GM13976 (cell line): Measurements from ENCODE around the gene CDRT15L2.
"Not testable (repeated sequence)": the region's sequence is repeated elsewhere in the genome, so short reads cannot be mapped to it uniquely, and the experiment has no call there.

Experiments used
- DNase-seq: peaks from one replicate; pipeline ENCODE4 v3.0.0; 2012; ENCODE audit warnings: low spot score
- in situ Hi-C: fragments of 300-500 bp; cut with MboI; formaldehyde crosslinking; loops from one replicate; pipeline ENCODE4 v1.12.0; 2022; ENCODE audit warnings: low sequenced_read_pairs, mixed read lengths, inconsistent platforms; ENCODE audit not compliant: unreplicated experiment

Gene CDRT15L2

DNA sequence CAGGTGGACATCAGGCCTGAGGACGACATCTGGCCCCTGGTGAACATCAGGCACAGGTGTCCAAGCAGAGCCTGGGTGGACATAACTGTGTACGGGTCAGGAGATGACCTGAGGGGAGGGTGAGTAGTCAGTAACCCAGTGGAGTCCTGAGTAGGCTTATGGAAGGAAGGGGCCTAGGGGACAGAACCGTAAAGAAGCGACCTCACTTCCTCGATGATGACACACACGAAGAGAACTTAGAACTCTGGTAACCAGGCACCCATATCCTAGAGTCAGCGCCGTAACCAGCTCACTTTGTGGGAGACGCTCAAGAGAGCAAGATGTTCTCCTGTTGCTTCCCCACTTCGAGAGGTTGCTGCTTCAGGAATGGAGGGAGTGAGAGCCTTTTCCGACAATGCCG is at the start of gene CDRT15L2:
Gene CDRT15L2, plus strand, starts transcription at position 301 of the 400 bp plus-strand sequence. Its CDS starts 20 bp downstream, at position 321.
- DNase-seq, in situ Hi-C loops: not testable (repeated sequence)

DNA sequence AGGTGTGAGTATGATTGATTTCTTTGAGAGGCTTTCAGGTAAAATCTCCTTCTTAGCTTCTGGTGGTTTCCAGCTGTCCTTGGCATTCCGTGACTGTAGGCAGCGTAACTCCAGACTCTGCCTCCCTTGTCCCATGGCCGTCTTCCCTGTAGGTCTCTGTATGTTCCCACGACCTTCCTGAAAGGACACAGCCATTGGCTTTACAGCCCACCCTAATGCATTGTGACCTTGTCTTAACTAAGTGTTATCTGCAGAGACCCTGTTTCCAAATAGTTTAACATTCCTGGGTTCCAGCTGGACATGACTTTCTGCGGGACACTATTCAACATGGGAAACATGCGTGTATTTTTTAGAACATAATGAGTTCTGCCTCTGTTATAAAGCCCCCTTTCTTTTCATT is 49.4 kb upstream of the CDRT15L2 start:
- DNase-seq, in situ Hi-C loops: not testable (repeated sequence)

DNA sequence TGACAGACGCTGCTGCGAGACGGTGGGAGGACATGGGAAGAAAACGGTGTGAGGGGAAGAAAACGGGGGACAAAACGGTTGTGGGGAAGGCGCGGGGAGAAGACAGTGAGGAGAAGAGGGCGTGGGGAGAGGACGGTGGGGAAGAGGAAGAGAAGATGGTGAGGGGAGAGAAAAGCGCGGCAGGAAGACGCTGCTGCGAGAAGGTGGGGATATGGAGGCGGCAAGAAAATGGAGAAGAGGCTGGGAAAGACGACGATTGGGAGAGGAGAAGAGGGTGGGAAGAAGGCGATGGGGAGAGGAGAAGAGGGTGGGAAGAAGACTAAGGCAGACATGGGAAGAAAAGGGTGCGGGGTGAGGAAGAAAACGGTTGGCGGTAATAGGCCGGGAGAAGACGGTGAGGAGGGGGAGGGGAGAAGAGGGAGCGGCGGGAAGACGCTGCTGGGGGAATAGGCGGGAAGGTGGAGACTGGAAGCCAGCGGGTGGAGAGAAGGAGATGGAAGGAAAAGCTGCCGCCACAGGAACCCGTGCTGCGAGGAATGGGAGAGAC is 46.9 kb upstream of the CDRT15L2 start:
- in situ Hi-C loops, DNase-seq: not testable (repeated sequence)

DNA sequence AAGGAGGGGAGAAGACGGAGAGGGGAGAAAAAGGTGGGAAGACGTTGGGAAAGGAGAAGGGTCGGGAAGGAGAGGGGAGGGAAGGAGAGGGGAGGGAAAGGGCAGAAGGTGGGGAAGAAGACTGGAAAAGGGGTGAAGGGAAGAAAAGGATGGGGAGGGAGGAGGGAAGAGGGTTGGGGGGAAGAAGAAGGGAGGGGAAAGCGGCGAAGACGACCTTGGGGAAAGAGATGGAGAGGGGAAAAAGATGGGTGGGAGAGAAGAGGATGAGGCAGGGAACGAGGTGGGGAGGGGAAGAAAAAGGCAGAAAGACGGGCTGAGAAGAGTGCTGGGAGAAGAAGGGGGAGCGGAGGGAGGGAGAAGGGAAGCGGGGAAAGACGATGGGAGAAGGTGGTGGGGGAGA is 46.3 kb upstream of the CDRT15L2 start:
- DNase-seq, in situ Hi-C loops: not testable (repeated sequence)

- DNase-seq, in situ Hi-C loops: not testable (repeated sequence)
These were observed 44.6 kb upstream of the CDRT15L2 start for GRCh38 chr17:20534711-20535550.

DNA sequence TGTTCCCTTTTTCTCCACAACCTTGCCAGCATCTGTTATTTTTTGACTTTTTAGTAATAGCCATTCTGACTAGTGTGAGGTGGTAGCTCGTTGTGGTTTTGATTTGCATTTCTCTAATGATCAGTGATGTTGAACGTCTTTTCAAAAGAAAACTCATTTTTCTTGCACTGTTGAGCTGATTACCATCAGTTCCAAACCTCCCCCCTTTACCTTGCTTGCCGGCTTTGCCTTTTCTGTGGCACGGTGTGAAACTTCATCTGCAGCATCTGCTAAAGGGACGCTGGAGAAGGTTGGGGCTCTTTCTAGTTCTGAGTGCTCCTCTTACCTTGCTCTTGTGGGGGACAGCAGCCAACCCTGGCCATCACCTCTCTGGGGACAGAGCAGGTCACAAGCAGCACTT is 39.1 kb upstream of the CDRT15L2 start:
- DNase-seq, in situ Hi-C loops: not testable (repeated sequence)

DNA sequence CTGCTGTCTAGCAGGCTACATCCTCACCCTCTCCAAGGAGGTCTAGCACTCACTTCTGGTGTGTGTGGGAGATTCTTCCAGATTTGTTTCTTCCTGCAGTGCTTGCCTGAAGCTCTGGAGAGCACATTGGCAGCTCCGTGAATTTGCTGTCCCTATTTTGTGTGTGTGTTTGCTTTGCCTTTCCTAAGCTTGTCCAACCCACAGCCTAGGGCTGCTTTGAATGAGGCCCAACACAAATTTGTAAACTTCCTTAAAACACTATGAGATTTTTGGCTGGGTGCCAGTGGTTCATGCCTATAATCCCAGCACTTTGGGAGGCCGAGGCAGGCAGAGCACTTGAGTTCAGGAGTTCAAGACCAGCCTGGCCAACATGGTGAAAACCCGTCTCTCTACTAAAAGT is 38.7 kb upstream of the CDRT15L2 start:
- in situ Hi-C loops, DNase-seq: not testable (repeated sequence)

GRCh38 chr17:20541853-20542546 is 37.5 kb upstream of the CDRT15L2 start:
- in situ Hi-C loops, DNase-seq: not testable (repeated sequence)

- not testable (repeated sequence) for DNase-seq
These were observed 31.6 kb upstream of the CDRT15L2 start for GRCh38 chr17:20547923-20548322.

DNA sequence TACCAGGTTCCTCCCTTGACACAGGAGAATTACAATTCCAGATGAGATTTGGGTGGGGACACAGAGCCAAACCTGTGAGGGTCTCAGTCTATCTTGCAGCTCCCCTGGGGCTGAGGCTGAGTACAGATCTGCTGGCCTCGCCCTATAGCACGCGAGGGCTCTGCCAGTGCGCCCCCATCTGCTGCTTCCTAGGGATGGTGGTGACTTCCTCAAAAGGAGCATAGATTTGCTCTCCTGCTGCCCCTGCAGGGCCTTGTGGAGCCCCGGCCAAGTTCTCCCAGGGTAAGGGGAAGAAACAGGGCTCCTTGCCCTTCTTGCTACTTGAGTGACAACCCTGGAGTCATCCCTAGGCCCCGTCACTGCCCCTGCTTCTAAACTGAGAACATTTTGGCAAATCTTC is 26.6 kb upstream of the CDRT15L2 start:
- DNase-seq, in situ Hi-C loops: not testable (repeated sequence)

More at GRCh38 chr17:20547923-20548322, 31.6 kb upstream of the CDRT15L2 start:
- in situ Hi-C loops = not testable (repeated sequence)

- DNase-seq, in situ Hi-C loops: not testable (repeated sequence)
These were observed 24.8 kb upstream of the CDRT15L2 start for GRCh38 chr17:20554728-20555127.

- DNase-seq, in situ Hi-C loops: not testable (repeated sequence)
These were observed 24.2 kb upstream of the CDRT15L2 start for GRCh38 chr17:20555135-20556010.

GRCh38 chr17:20558096-20558495 is 21.4 kb upstream of the CDRT15L2 start:
- DNase-seq, in situ Hi-C loops: not testable (repeated sequence)

- DNase-seq, in situ Hi-C loops: not testable (repeated sequence)
These were observed 20.5 kb upstream of the CDRT15L2 start for GRCh38 chr17:20559018-20559417.
